Spinal cord (tissue), 10 donors: Measurements from ENCODE around the gene EMC9. TPM values are rescaled to one million over a fixed set of nuclear protein-coding genes. Genes with fewer than 3 reads are reported as not detected.
A peak's percentile ranks its signal among the peaks of the same experiment; 100 is the strongest.

Experiments
- DNase-seq, 6 donors: peaks; one replicate each; pipeline versions ENCODE4 v3.0.0 to v3.0.0-alpha.2; 2013 to 2015; ENCODE audit warnings: low spot score in 6 of 6, low read depth in 4 of 6
- H3K27ac ChIP-seq: one replicate; pipeline ENCODE4 v1.5.1; 2013; ENCODE audit warnings: low read depth, low read length, control low read depth
- H3K27me3 ChIP-seq: one replicate; pipeline ENCODE4 v1.6.1; 2013; ENCODE audit warnings: low read length; ENCODE audit not compliant: control insufficient read depth, insufficient read depth
- H3K36me3 ChIP-seq: one replicate; pipeline ENCODE4 v1.6.1; 2013; ENCODE audit warnings: low read length; ENCODE audit not compliant: control insufficient read depth, insufficient read depth
- H3K4me1 ChIP-seq: one replicate; pipeline ENCODE4 v1.6.1; 2013; ENCODE audit warnings: low read length; ENCODE audit not compliant: control insufficient read depth, insufficient read depth
- H3K4me3 ChIP-seq: one replicate; pipeline ENCODE4 v1.5.1; 2013; ENCODE audit warnings: low read depth, low read length, control low read depth
- H3K9me3 ChIP-seq: one replicate; pipeline ENCODE4 v1.6.1; 2013; ENCODE audit warnings: low read length; ENCODE audit not compliant: control insufficient read depth, insufficient read depth
- WGBS: methylation state at CpG from one replicate; pipeline ENCODE4 v1.1.5; 2013; ENCODE audit warnings: missing lambda C conversion rate; ENCODE audit not compliant: insufficient coverage; 5-methylcytosine and 5-hydroxymethylcytosine counted together
- long read RNA-seq, 4 donors: transcript quantifications; one replicate each; lab custom pipeline, GENCODE V29; 2026
- polyA plus RNA-seq, 2 donors: library from polyadenylated mRNA; unstranded; fragments of 120-200 nt; gene quantifications; one replicate each; pipeline ENCODE4 v1.2.1, GENCODE V29; 2013; ENCODE audit not compliant: insufficient read length in 2 of 2
- total RNA-seq, 2 donors: library from RNA; depleted of rRNA in 1 of 2; stranded (reverse); fragments of 120-200 nt in 1 of 2; fragments of >200 nt in 1 of 2; gene quantifications; one replicate each; pipeline versions ENCODE4 v1.2.3 to v1.2.4, GENCODE V29; 2013 to 2014
- donor health status: healthy.

EMC9 gene
- total RNA-seq = 10 to 100 TPM; 11.0 to 20.1 TPM
- 10 to 100 TPM; 31.2 to 37.2 TPM for polyA plus RNA-seq
- long read RNA-seq, donor 1, transcript EMC9-201 (6 exons, 835 nt) = minor isoform, 6 of 40 reads
- long read RNA-seq, donor 1, transcript EMC9-202 (5 exons, 953 nt) = minor isoform, 6 of 40 reads
- long read RNA-seq, donor 1, transcript EMC9-203 (1 exons, 565 nt) = major isoform, 10 of 40 reads
- long read RNA-seq, donor 1, partial matches to known transcripts = 17 of 40 reads
- long read RNA-seq, donor 1, other reads (novel, unspliced or antisense) = 0 of 40 reads
- long read RNA-seq, donor 2, transcript EMC9-202 (5 exons, 953 nt) = major isoform, 5 of 8 reads
- long read RNA-seq, donor 2, partial matches to known transcripts = 0 of 8 reads
- long read RNA-seq, donor 2, other reads (novel, unspliced or antisense) = 0 of 8 reads
- long read RNA-seq, donor 3, transcript EMC9-203 (1 exons, 565 nt) = major isoform, 10 of 17 reads
- long read RNA-seq, donor 3, partial matches to known transcripts = 0 of 17 reads
- long read RNA-seq, donor 3, other reads (novel, unspliced or antisense) = 0 of 17 reads
- long read RNA-seq, donor 4, transcript EMC9-203 (1 exons, 565 nt) = major isoform, 7 of 22 reads
- long read RNA-seq, donor 4, partial matches to known transcripts = 12 of 22 reads
- long read RNA-seq, donor 4, other reads (novel, unspliced or antisense) = 0 of 22 reads

GRCh38 chr14:24141097-24141880, at the start of gene EMC9:
Gene EMC9, minus strand, starts transcription at chr14:24141591. Its CDS starts 287 bp downstream, at chr14:24141304.
- peak within 1 kb of the TSS; percentile 97 for H3K27ac ChIP-seq
- H3K27me3 ChIP-seq = no peaks in the 10 kb centered on the region
- peaks cover 31% of the 10 kb centered on the region for H3K36me3 ChIP-seq
- 0% methylated on average over 65 of the region's 65 CpGs for WGBS
- peak within 1 kb of the TSS; percentile 95 for H3K4me3 ChIP-seq
- DNase-seq = peak; percentile 98 to 100 (median 100)
- no peaks in the 10 kb centered on the region for H3K9me3 ChIP-seq
- peaks cover 56% of the 10 kb centered on the region for H3K4me1 ChIP-seq

GRCh38 chr14:24190416-24190815, 49.0 kb upstream of the EMC9 start:
- no peak overlapping the region for H3K27ac ChIP-seq
- peaks cover 57% of the 10 kb centered on the region for H3K36me3 ChIP-seq
- no peak overlapping the region for H3K4me3 ChIP-seq
- WGBS = 93% methylated on average over 5 of the region's 10 CpGs
- peaks cover 35% of the 10 kb centered on the region for H3K4me1 ChIP-seq
- no peaks in the 10 kb centered on the region for H3K9me3 ChIP-seq
- H3K27me3 ChIP-seq = no peaks in the 10 kb centered on the region
- no peak for DNase-seq

- 96% methylated on average over 7 of the region's 9 CpGs for WGBS
- H3K27me3 ChIP-seq = no peaks in the 10 kb centered on the region
- DNase-seq = no peak
- H3K27ac ChIP-seq = peak overlapping the region; percentile 29
- peaks cover 67% of the 10 kb centered on the region for H3K36me3 ChIP-seq
- H3K4me3 ChIP-seq = no peak overlapping the region
- peaks cover 28% of the 10 kb centered on the region for H3K4me1 ChIP-seq
- H3K9me3 ChIP-seq = no peaks in the 10 kb centered on the region
Observed at GRCh38 chr14:24189460-24189859, 48.1 kb upstream of the EMC9 start.

- Histone ChIP-seq H3K9me3 (no peaks in the 10 kb centered on the region), H3K27ac (peak overlapping the region; percentile 29), H3K4me3 (peak overlapping the region; percentile 79), H3K27me3 (no peaks in the 10 kb centered on the region), H3K36me3 (peaks cover 71% of the 10 kb centered on the region), H3K4me1 (peaks cover 28% of the 10 kb centered on the region)
- no peak for DNase-seq
- WGBS = no CpG with 5 or more reads among the region's 3 CpGs
Observed at GRCh38 chr14:24189059-24189375, 47.6 kb upstream of the EMC9 start.

GRCh38 chr14:24188251-24189058, 47.1 kb upstream of the EMC9 start, which contains the start of gene IPO4:
Gene IPO4, minus strand, starts transcription at chr14:24188816. Its CDS starts 29 bp downstream, at chr14:24188787.
- peaks cover 28% of the 10 kb centered on the region for H3K4me1 ChIP-seq
- H3K27me3 ChIP-seq = no peaks in the 10 kb centered on the region
- WGBS = 0% methylated on average over 64 of the region's 65 CpGs
- peak; percentile 81 to 99 (median 92) for DNase-seq
- H3K27ac ChIP-seq = peak within 1 kb of the TSS; percentile 29
- H3K4me3 ChIP-seq = peak within 1 kb of the TSS; percentile 79
- H3K9me3 ChIP-seq = no peaks in the 10 kb centered on the region
- peaks cover 77% of the 10 kb centered on the region for H3K36me3 ChIP-seq

- Histone ChIP-seq H3K4me3 (no peak overlapping the region), H3K27me3 (no peaks in the 10 kb centered on the region), H3K36me3 (peaks cover 78% of the 10 kb centered on the region), H3K4me1 (peaks cover 28% of the 10 kb centered on the region), H3K27ac (no peak overlapping the region), H3K9me3 (no peaks in the 10 kb centered on the region)
- 100% methylated on average over 1 of the region's 2 CpGs for WGBS
- no peak for DNase-seq
Observed at GRCh38 chr14:24187539-24187915, 46.1 kb upstream of the EMC9 start.

- Histone ChIP-seq H3K9me3 (no peaks in the 10 kb centered on the region), H3K36me3 (peaks cover 78% of the 10 kb centered on the region), H3K27me3 (no peaks in the 10 kb centered on the region), H3K4me1 (peaks cover 28% of the 10 kb centered on the region), H3K27ac (no peak overlapping the region), H3K4me3 (no peak overlapping the region)
- 86% methylated on average over 3 of the region's 10 CpGs for WGBS
- no peak for DNase-seq
Observed at GRCh38 chr14:24186831-24187538, 45.6 kb upstream of the EMC9 start.

- Histone ChIP-seq H3K9me3 (no peaks in the 10 kb centered on the region), H3K4me3 (no peak overlapping the region), H3K27ac (no peak overlapping the region), H3K27me3 (no peaks in the 10 kb centered on the region), H3K36me3 (peaks cover 85% of the 10 kb centered on the region), H3K4me1 (peaks cover 28% of the 10 kb centered on the region)
- 95% methylated on average over 11 of the region's 11 CpGs for WGBS
- DNase-seq = no peak
Observed at GRCh38 chr14:24185741-24186140, 44.4 kb upstream of the EMC9 start.
